ENCODE results near the gene ERFL.

GRCh38 chr19:41971363-41971762, 43.1 kb upstream of the ERFL start:
- TF ChIP-seq, protein P1, sequence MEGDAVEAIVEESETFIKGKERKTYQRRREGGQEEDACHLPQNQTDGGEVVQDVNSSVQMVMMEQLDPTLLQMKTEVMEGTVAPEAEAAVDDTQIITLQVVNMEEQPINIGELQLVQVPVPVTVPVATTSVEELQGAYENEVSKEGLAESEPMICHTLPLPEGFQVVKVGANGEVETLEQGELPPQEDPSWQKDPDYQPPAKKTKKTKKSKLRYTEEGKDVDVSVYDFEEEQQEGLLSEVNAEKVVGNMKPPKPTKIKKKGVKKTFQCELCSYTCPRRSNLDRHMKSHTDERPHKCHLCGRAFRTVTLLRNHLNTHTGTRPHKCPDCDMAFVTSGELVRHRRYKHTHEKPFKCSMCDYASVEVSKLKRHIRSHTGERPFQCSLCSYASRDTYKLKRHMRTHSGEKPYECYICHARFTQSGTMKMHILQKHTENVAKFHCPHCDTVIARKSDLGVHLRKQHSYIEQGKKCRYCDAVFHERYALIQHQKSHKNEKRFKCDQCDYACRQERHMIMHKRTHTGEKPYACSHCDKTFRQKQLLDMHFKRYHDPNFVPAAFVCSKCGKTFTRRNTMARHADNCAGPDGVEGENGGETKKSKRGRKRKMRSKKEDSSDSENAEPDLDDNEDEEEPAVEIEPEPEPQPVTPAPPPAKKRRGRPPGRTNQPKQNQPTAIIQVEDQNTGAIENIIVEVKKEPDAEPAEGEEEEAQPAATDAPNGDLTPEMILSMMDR (IDR thresholded peaks at IDR 0.05 in 8 of 11, conservative IDR thresholded peaks at IDR 0.05 in 3 of 11): no peak
- TF ChIP-seq POLR2A (IDR thresholded peaks at IDR 0.05) (no peak), POLR2AphosphoS5 (IDR thresholded peaks at IDR 0.05) (no peak)
